ENCODE results near the gene SGK1.

DNA sequence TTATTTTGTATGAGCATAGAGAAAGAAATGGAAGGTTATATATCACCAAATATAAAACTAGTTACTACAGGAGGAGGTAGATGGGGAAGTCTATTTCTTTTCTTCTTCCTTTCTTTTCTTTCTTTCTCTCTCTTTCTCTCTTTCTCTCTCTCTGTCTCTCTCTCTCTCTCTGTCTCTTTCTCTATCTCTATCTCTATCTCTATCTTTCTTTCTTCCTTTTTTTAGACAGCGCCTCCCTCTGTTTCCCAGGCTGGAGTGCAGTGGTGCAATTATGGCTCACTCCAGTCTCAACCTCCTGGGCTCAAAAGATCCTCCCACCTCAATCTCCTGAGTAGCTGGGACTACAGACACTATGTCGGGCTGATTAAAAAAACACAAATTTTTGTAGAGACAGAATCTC lies 10.2 kb upstream of the SGK1 start:
- TF ChIP-seq POLR2A (IDR thresholded peaks at IDR 0.05) (no peak), CTCF (IDR thresholded peaks at IDR 0.05) (no peak)

Measured in Peyer's patch (tissue), 4 donors.